Brain microvascular endothelial cell (primary cell): Measurements from ENCODE around the gene COQ5.

Experiments
- DNase-seq: peaks from one replicate; pipeline ENCODE4 v3.0.0-alpha.2; 2020
- H3K27ac ChIP-seq: fragments of 250-450 bp; sonication (Bioruptor Pico); 2 replicates; pipeline ENCODE4 v1.5.1; 2020; ENCODE audit warnings: mild to moderate bottlenecking, moderate library complexity
- H3K27me3 ChIP-seq: fragments of 250-450 bp; sonication (Bioruptor Pico); replicated peaks from 2 replicates; pipeline ENCODE4 v1.5.1; 2020; ENCODE audit warnings: mild to moderate bottlenecking
- H3K36me3 ChIP-seq: fragments of 250-450 bp; sonication (Bioruptor Pico); replicated peaks from 2 replicates; pipeline ENCODE4 v1.5.1; 2020; ENCODE audit warnings: mild to moderate bottlenecking
- H3K4me3 ChIP-seq: 2 replicates; pipeline ENCODE4 v1.5.1; 2011; ENCODE audit warnings: low read depth, mild to moderate bottlenecking, control low read depth, low read length, moderate library complexity
- CTCF ChIP-seq: IDR thresholded peaks from 2 replicates; pipeline ENCODE4 v1.5.1; 2011; ENCODE audit warnings: low read depth, mild to moderate bottlenecking, moderate library complexity, low read length, control low read depth, inconsistent platforms; ENCODE audit errors: missing control alignments
- in situ Hi-C: cut with HindIII; loops from 2 replicates; pipeline ENCODE4 v1.10.0; 2017; ENCODE audit warnings: low sequenced_read_pairs, low pct_ligation_motif_present

The COQ5 gene

DNA sequence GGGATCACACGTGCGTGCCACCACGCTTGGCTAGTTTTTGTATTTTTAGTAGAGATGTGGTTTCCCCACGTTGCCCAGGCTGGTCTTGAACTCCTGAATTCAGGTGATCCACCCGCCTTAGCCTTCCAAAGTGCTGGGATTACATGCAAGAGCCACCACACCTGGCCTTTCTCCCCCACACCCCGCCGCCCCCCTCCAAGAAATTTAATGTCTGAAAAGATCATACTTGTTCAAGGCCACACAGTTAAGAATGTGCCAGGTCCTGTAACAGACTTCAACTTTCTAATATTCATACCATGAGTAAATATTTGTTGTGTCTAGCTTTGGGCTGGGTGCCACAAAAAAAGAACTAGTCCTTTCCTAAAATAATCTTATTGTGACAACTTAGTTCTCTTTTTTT lies 73.7 kb downstream of the COQ5 start:
- in situ Hi-C loops, result no loop called here
- Histone ChIP-seq H3K27me3 (no peaks in the 10 kb centered on the region), H3K36me3 (peaks cover 54% of the 10 kb centered on the region), H3K27ac (no peak overlapping the region), H3K4me3 (no peak overlapping the region)
- no peak for DNase-seq
- TF ChIP-seq CTCF, result no peak

DNA sequence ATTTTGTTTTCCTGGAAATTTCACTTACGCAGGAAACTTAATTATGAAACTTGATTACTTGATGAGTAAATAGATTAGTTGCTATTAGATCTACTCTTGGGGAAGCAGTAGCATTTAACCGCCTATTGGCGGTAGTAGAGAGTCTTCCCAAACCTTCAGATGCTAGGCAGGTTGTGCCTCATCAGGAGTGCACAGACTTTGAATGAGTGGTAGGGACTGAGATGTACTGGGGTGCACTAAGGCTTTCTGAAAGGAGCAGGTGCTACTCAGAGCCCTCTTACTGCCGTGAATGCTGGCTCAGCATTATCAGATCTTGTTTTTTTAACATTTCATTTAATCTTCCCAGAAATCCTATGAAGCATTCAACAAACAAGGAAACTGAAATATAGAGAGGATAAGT lies 75.0 kb downstream of the COQ5 start:
- in situ Hi-C loops, result no loop called here
- no peak overlapping the region for H3K27ac ChIP-seq
- H3K36me3 ChIP-seq, result peaks cover 45% of the 10 kb centered on the region
- peak; percentile 78 for TF ChIP-seq CTCF
- DNase-seq, result no peak
- H3K4me3 ChIP-seq, result no peak overlapping the region
- H3K27me3 ChIP-seq, result no peaks in the 10 kb centered on the region
